MM.1S (cell line): ENCODE results near the gene APC2.

ENCODE experiments used
- DNase-seq: peaks from one replicate; pipeline ENCODE4 v3.0.0-alpha.2; 2015
- H2AFZ ChIP-seq: fragments of 300-600 bp; sonication (generic); 2 replicates; pipeline ENCODE4 v1.6.0; 2016; ENCODE audit warnings: antibody characterized with exemption, low read length
- H3F3A ChIP-seq: fragments of 300-600 bp; sonication (generic); 2 replicates; pipeline ENCODE4 v1.6.1; 2016; ENCODE audit warnings: mild to moderate bottlenecking, antibody characterized with exemption, low read length, moderate library complexity, mixed read lengths; ENCODE audit not compliant: insufficient read depth
- H3K27ac ChIP-seq: fragments of 300-600 bp; sonication (generic); 2 replicates; pipeline ENCODE4 v1.5.1; 2016; ENCODE audit warnings: mild to moderate bottlenecking, low read length
- H3K27me3 ChIP-seq: fragments of 300-600 bp; sonication (generic); replicated peaks from 2 replicates; pipeline ENCODE4 v1.6.0; 2016; ENCODE audit warnings: low read length; ENCODE audit not compliant: insufficient read depth
- H3K36me3 ChIP-seq: fragments of 300-600 bp; sonication (generic); replicated peaks from 2 replicates; pipeline ENCODE4 v1.6.1; 2016; ENCODE audit warnings: mild to moderate bottlenecking, low read length, mixed read lengths; ENCODE audit not compliant: insufficient read depth
- H3K4me1 ChIP-seq: fragments of 300-600 bp; sonication (generic); 2 replicates; pipeline ENCODE4 v1.6.1; 2016; ENCODE audit warnings: low read length, mixed read lengths
- H3K4me2 ChIP-seq: fragments of 300-600 bp; sonication (generic); 2 replicates; pipeline ENCODE4 v1.6.0; 2016; ENCODE audit warnings: low read depth, low read length
- H3K4me3 ChIP-seq: fragments of 300-600 bp; sonication (generic); 2 replicates; pipeline ENCODE4 v1.5.1; 2016; ENCODE audit warnings: low read length, mixed read lengths
- H3K79me2 ChIP-seq: fragments of 300-600 bp; sonication (generic); 2 replicates; pipeline ENCODE4 v1.6.1; 2016; ENCODE audit warnings: mixed run types, low read length, mixed read lengths
- H3K9ac ChIP-seq: fragments of 300-600 bp; sonication (generic); 2 replicates; pipeline ENCODE4 v1.6.1; 2016; ENCODE audit warnings: low read length, mixed read lengths
- H3K9me2 ChIP-seq: fragments of 300-600 bp; sonication (generic); replicated peaks from 2 replicates; pipeline ENCODE4 v1.6.1; 2016; ENCODE audit warnings: mild to moderate bottlenecking, low read length, mixed read lengths; ENCODE audit not compliant: insufficient read depth
- H3K9me3 ChIP-seq: fragments of 300-600 bp; sonication (generic); replicated peaks from 2 replicates; pipeline ENCODE4 v1.6.1; 2016; ENCODE audit warnings: mild to moderate bottlenecking, low read length, mixed read lengths; ENCODE audit not compliant: insufficient read depth
- H4K20me1 ChIP-seq: fragments of 300-600 bp; sonication (generic); 2 replicates; pipeline ENCODE4 v1.6.1; 2016; ENCODE audit warnings: mild to moderate bottlenecking, low read length, moderate library complexity, mixed read lengths; ENCODE audit not compliant: insufficient read depth
- CTCF ChIP-seq: fragments of 300-600 bp; sonication (generic); IDR thresholded peaks from 2 replicates; pipeline ENCODE4 v1.5.1; 2016; ENCODE audit warnings: antibody characterized with exemption, low read length, mixed read lengths
- EZH2 ChIP-seq: fragments of 300-600 bp; sonication (generic); optimal IDR thresholded peaks from 2 replicates; pipeline ENCODE3; 2017; ENCODE audit warnings: low read depth, mild to moderate bottlenecking, antibody characterized with exemption, low read length, mixed read lengths
- EZH2phosphoT487 ChIP-seq: fragments of 300-600 bp; sonication (generic); IDR thresholded peaks from 2 replicates; pipeline ENCODE4 v1.6.1; 2018; ENCODE audit warnings: antibody characterized with exemption, low read length

APC2 gene

GRCh38 chr19:1492474-1493006 lies 42.6 kb downstream of the APC2 start:
- no peak overlapping the region for H3K4me3 ChIP-seq
- no peak for DNase-seq
- H4K20me1 ChIP-seq: no peaks in the 10 kb centered on the region
- peaks cover 10% of the 10 kb centered on the region for H3K4me1 ChIP-seq
- no peak overlapping the region for H3K27ac ChIP-seq
- no peak overlapping the region for H3K9ac ChIP-seq
- no peaks in the 10 kb centered on the region for H3K36me3 ChIP-seq
- no peaks in the 10 kb centered on the region for H3F3A ChIP-seq
- peaks cover 84% of the 10 kb centered on the region for H3K27me3 ChIP-seq
- H3K9me2 ChIP-seq: no peaks in the 10 kb centered on the region
- H3K9me3 ChIP-seq: no peaks in the 10 kb centered on the region
- H2AFZ ChIP-seq: no peak overlapping the region
- no peak for TF ChIP-seq EZH2
- TF ChIP-seq EZH2phosphoT487: no peak
- no peak for TF ChIP-seq CTCF
- no peak overlapping the region for H3K4me2 ChIP-seq
- no peaks in the 10 kb centered on the region for H3K79me2 ChIP-seq

- no peak for DNase-seq
- H3K4me1 ChIP-seq: peaks cover 10% of the 10 kb centered on the region
- H3K4me2 ChIP-seq: no peak overlapping the region
- peaks cover 78% of the 10 kb centered on the region for H3K27me3 ChIP-seq
- no peak overlapping the region for H2AFZ ChIP-seq
- no peak overlapping the region for H3K9ac ChIP-seq
- H3K27ac ChIP-seq: no peak overlapping the region
- H3K79me2 ChIP-seq: no peaks in the 10 kb centered on the region
- H4K20me1 ChIP-seq: no peaks in the 10 kb centered on the region
- no peaks in the 10 kb centered on the region for H3K36me3 ChIP-seq
- H3K9me2 ChIP-seq: no peaks in the 10 kb centered on the region
- H3K9me3 ChIP-seq: no peaks in the 10 kb centered on the region
- no peaks in the 10 kb centered on the region for H3F3A ChIP-seq
- no peak overlapping the region for H3K4me3 ChIP-seq
- no peak for TF ChIP-seq CTCF
- TF ChIP-seq EZH2phosphoT487: no peak
These were observed 44.3 kb downstream of the APC2 start for GRCh38 chr19:1494115-1494815.

- peaks cover 79% of the 10 kb centered on the region for H3K27me3 ChIP-seq
- no peaks in the 10 kb centered on the region for H3K9me2 ChIP-seq
- H4K20me1 ChIP-seq: no peaks in the 10 kb centered on the region
- H3K36me3 ChIP-seq: no peaks in the 10 kb centered on the region
- H3K4me3 ChIP-seq: no peak overlapping the region
- H3K27ac ChIP-seq: no peak overlapping the region
- H3K79me2 ChIP-seq: no peaks in the 10 kb centered on the region
- DNase-seq: no peak
- H3K9ac ChIP-seq: no peak overlapping the region
- no peaks in the 10 kb centered on the region for H3F3A ChIP-seq
- H3K4me1 ChIP-seq: 0 out of 2 replicates have a peak, but pooled peaks cover 4% of the 10 kb centered on the region
- H2AFZ ChIP-seq: no peak overlapping the region
- H3K4me2 ChIP-seq: no peak overlapping the region
- no peaks in the 10 kb centered on the region for H3K9me3 ChIP-seq
- no peak for TF ChIP-seq EZH2
- TF ChIP-seq EZH2phosphoT487: no peak
- no peak for TF ChIP-seq CTCF
These were observed 45.3 kb downstream of the APC2 start for GRCh38 chr19:1495051-1495798.
